Progenitor cell of endocrine pancreas (in vitro differentiated cells): Measurements from ENCODE around the gene DUOXA1. TPM values are rescaled to one million over a fixed set of nuclear protein-coding genes. Genes with fewer than 3 reads are reported as not detected.

Experiments
- DNase-seq: peaks from one replicate; pipeline ENCODE4 v3.0.0; 2021; ENCODE audit warnings: low spot score; ENCODE audit not compliant: unreplicated experiment
- H3K27ac Mint-ChIP-seq: 2 replicates; pipeline ENCODE4 v1.8.0; 2021; ENCODE audit warnings: mild to moderate bottlenecking, moderate library complexity, mixed read lengths
- H3K27me3 Mint-ChIP-seq: 2 replicates; pipeline ENCODE4 v1.8.0; 2021; ENCODE audit warnings: mixed read lengths
- H3K36me3 Mint-ChIP-seq: 2 replicates; pipeline ENCODE4 v1.8.0; 2022; ENCODE audit warnings: mixed read lengths; ENCODE audit not compliant: insufficient read depth
- H3K4me1 Mint-ChIP-seq: 2 replicates; pipeline ENCODE4 v1.8.0; 2021; ENCODE audit warnings: low read depth, mixed read lengths
- H3K4me3 Mint-ChIP-seq: 2 replicates; pipeline ENCODE4 v1.8.0; 2021; ENCODE audit warnings: low read depth, mild to moderate bottlenecking, moderate library complexity, mixed read lengths
- H3K9me3 Mint-ChIP-seq: 2 replicates; pipeline ENCODE4 v1.8.0; 2021; ENCODE audit warnings: low read depth, mixed read lengths
- total RNA-seq: library from RNA; stranded (reverse); gene quantifications from 2 replicates; pipeline ENCODE4 v1.2.1, GENCODE V29; 2021
- TF ChIP-seq, protein P1 (sequence below): fragments of 200-600 bp; sonication (generic); IDR thresholded peaks from one replicate; pipeline ENCODE4 v1.5.0; 2021; ENCODE audit warnings: antibody characterized with exemption, mild to moderate bottlenecking; ENCODE audit not compliant: unreplicated experiment

Gene DUOXA1
- total RNA-seq, 1 donor from 2014 or later, result 1.3 TPM

DNA sequence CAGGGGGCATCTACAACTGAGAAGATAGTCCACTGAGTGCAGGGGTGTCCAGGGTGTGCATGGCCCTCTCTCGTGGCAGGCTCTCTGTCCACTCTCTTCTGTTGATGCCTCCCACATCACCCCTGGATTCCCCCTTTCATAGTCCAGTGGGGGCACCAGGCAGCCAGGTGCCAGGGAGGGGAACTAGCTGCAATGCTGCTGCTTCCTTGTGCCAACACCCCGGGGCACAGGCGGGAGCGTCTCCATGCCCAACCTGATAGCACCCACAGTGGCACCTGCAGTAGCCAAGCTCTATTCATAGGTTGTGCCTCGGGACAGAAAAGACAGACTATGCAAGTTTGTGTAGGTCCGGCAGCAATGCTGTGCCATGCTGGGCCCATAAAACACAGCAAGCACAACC is 27.5 kb downstream of the DUOXA1 start:
- no peaks in the 10 kb centered on the region for H3K4me1 Mint-ChIP-seq
- DNase-seq, result no peak
- H3K9me3 Mint-ChIP-seq, result no peaks in the 10 kb centered on the region
- H3K36me3 Mint-ChIP-seq, result no peaks in the 10 kb centered on the region
- H3K27ac Mint-ChIP-seq, result no peak overlapping the region
- H3K4me3 Mint-ChIP-seq, result no peak overlapping the region
- TF ChIP-seq, protein P1, sequence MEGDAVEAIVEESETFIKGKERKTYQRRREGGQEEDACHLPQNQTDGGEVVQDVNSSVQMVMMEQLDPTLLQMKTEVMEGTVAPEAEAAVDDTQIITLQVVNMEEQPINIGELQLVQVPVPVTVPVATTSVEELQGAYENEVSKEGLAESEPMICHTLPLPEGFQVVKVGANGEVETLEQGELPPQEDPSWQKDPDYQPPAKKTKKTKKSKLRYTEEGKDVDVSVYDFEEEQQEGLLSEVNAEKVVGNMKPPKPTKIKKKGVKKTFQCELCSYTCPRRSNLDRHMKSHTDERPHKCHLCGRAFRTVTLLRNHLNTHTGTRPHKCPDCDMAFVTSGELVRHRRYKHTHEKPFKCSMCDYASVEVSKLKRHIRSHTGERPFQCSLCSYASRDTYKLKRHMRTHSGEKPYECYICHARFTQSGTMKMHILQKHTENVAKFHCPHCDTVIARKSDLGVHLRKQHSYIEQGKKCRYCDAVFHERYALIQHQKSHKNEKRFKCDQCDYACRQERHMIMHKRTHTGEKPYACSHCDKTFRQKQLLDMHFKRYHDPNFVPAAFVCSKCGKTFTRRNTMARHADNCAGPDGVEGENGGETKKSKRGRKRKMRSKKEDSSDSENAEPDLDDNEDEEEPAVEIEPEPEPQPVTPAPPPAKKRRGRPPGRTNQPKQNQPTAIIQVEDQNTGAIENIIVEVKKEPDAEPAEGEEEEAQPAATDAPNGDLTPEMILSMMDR, result no peak
- peaks cover 59% of the 10 kb centered on the region for H3K27me3 Mint-ChIP-seq

DNA sequence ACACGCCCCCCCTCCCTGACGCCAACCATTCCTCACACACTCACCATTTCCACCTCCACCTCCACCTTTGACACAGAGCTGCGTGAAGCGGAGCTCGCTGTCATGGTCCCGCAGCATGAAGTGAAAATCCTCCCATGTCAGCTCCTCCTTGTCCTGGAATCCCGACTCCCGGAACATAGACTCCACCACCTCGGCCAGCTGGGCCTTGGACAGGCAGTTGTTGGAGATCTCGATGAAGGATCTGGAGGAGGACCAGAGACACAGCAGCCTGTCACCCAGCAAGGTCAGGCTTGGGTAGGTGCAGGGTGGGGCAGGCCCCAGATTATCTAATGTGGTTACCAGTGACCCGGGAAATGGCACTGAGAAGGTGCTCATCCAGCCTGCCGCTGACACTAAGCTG is 27.9 kb downstream of the DUOXA1 start:
- H3K9me3 Mint-ChIP-seq, result no peaks in the 10 kb centered on the region
- TF ChIP-seq, protein P1, result no peak
- no peaks in the 10 kb centered on the region for H3K36me3 Mint-ChIP-seq
- no peak for DNase-seq
- H3K4me3 Mint-ChIP-seq, result no peak overlapping the region
- H3K27ac Mint-ChIP-seq, result no peak overlapping the region
- peaks cover 59% of the 10 kb centered on the region for H3K27me3 Mint-ChIP-seq
- H3K4me1 Mint-ChIP-seq, result no peaks in the 10 kb centered on the region

DNA sequence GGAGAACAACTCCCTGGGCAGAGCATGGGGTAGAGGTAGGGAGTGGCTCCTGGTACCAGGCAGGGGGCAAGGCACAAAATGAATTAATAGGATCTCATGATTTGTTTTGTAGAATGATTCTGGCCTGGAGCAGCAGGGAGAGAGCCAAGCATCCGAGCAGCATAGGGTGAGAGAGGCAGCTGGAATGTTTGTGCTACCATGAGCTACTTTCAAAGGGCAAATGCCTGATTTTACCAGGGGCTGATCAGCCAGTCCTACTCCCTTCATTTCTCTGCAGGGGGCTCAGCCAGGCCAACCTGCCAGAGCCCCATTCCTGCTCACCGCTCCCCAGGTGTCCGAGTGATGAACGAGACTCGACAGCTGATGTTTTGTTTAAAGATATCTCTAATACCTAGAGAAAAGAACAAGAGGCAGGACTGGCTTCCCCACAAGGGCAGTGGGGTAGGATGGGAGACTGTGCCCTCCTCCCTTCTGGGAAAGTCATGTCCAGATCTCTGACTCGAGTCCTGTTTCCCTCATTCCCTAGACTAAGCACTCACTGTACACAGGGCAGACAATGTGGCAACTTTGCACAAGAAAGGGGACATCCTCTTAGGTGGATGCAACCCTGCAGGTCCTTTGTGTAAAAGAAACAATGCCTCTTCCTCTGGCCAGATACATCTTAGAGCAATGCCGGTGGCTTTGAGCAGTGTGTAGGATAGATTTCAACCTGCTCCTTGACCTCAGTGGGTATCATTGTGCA is 28.6 kb downstream of the DUOXA1 start:
- Mint-ChIP-seq H3K27ac (no peak overlapping the region), H3K36me3 (no peaks in the 10 kb centered on the region), H3K27me3 (peaks cover 58% of the 10 kb centered on the region), H3K9me3 (no peaks in the 10 kb centered on the region), H3K4me3 (no peak overlapping the region), H3K4me1 (no peaks in the 10 kb centered on the region)
- TF ChIP-seq, protein P1, result no peak
- no peak for DNase-seq

DNA sequence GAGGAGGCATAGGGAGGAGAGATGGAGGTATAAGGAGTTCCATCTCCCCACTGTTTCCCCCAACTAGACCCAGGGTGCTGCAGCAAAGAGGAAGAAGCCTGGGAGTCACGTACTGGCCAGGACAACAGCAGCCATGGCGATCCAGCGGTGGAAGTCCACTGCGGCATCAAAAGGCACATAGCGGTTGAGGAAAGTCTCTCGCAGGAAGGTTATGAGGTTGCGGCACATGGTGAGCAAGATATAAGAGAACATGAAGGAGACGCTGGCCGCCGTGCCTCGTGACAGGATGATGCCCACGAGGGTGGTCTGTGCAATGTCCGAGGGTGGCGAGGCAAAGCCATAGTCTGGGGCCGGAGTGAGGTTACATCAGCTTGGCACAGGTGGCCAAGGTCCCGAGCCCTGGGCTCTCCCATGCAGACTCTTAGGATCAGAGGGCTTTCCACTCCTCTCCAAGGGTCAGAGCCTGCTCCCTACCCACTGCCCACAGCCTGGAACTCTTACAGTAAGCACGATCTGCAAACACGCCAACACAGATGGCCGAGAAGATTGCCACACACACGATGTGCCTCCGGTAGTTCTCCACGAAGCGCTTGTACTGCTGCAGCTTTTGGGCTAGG is 30.0 kb downstream of the DUOXA1 start:
- peaks cover 50% of the 10 kb centered on the region for H3K27me3 Mint-ChIP-seq
- H3K27ac Mint-ChIP-seq, result no peak overlapping the region

DNA sequence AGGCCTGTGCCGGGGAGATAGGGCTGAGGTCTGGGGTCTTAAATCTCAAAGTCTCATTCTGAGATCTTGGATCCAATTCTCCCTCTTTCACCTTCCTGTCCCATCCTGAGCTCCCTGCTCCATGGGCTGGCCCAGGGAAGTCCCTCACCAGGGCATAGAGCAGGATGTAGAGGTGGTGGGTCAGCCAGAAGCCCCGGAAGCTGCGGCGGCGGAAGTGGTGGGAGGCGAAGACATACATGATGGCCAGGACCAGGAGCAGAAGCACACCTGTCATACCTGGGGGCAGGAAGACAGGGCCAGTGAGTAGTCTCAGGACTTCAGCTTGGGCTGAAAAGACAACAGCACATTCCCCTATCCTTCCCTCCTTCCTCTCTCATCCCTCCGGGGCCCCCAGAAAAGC is 32.2 kb downstream of the DUOXA1 start:
- Mint-ChIP-seq H3K27ac (no peak overlapping the region), H3K27me3 (peaks cover 47% of the 10 kb centered on the region), H3K36me3 (no peaks in the 10 kb centered on the region), H3K4me3 (no peak overlapping the region), H3K9me3 (peaks cover 2% of the 10 kb centered on the region), H3K4me1 (no peaks in the 10 kb centered on the region)
- TF ChIP-seq, protein P1, result no peak
- no peak for DNase-seq

More for the DNA sequence above, 30.0 kb downstream of the DUOXA1 start:
- TF ChIP-seq, protein P1, result no peak
- H3K4me1 Mint-ChIP-seq, result no peaks in the 10 kb centered on the region
- no peak overlapping the region for H3K4me3 Mint-ChIP-seq
- H3K9me3 Mint-ChIP-seq, result no peaks in the 10 kb centered on the region
- DNase-seq, result no peak
- no peaks in the 10 kb centered on the region for H3K36me3 Mint-ChIP-seq
